Astrocyte of the cerebellum (primary cell): ENCODE measurements around the gene PHF12.

Experiments
- DNase-seq: peaks from one replicate; pipeline ENCODE4 v3.0.0-alpha.2; 2011; ENCODE audit warnings: low read depth
- H3K4me3 ChIP-seq: 2 replicates; pipeline ENCODE4 v1.5.1; 2011; ENCODE audit warnings: mild to moderate bottlenecking, low read depth, low read length, moderate library complexity
- CTCF ChIP-seq: IDR thresholded peaks from 2 replicates; pipeline ENCODE4 v1.5.1; 2012; ENCODE audit warnings: low read length, low read depth, moderate library complexity, mild to moderate bottlenecking; ENCODE audit errors: missing control alignments
- in situ Hi-C: cut with HindIII; loops from 2 replicates; pipeline ENCODE4 v1.10.0; 2017; ENCODE audit warnings: low sequenced_read_pairs

PHF12 gene

GRCh38 chr17:28856028-28856574 lies 95.2 kb downstream of the PHF12 start:
- in situ Hi-C loops, result no loop called here
- H3K4me3 ChIP-seq, result no peak overlapping the region
- no peak for DNase-seq

GRCh38 chr17:28855336-28855679 lies 96.0 kb downstream of the PHF12 start:
- no peak for DNase-seq
- TF ChIP-seq CTCF, result no peak
- peak overlapping the region; percentile 90 for H3K4me3 ChIP-seq
- in situ Hi-C loops, result no loop called here

More at GRCh38 chr17:28856028-28856574, 95.2 kb downstream of the PHF12 start:
- no peak for TF ChIP-seq CTCF
